Keratinocyte (primary cell): ENCODE measurements around the gene BLOC1S4. TPM values are rescaled to one million over a fixed set of nuclear protein-coding genes. Genes with fewer than 3 reads are reported as not detected.

Experiments used
- DNase-seq: peaks from one replicate; pipeline ENCODE4 v3.0.0-alpha.2; 2011; ENCODE audit warnings: low read depth, missing footprints, low spot score
- FAIRE-seq: peaks from 2 replicates; lab custom pipeline; 2011; peaks lifted over from hg19 to GRCh38; lab: Jason Lieb, UNC
- H2AFZ ChIP-seq: 2 replicates; pipeline ENCODE4 v1.6.0; 2012; ENCODE audit warnings: low read length, control low read depth, inconsistent platforms; ENCODE audit not compliant: control insufficient read depth
- H3K27ac ChIP-seq: 2 replicates; pipeline ENCODE4 v1.5.1; 2011; ENCODE audit warnings: low read length; ENCODE audit not compliant: control insufficient read depth, insufficient read depth
- H3K27me3 ChIP-seq: 3 replicates; pipeline ENCODE4 v1.6.0; 2011; ENCODE audit warnings: low read length; ENCODE audit not compliant: control insufficient read depth, insufficient read depth; ENCODE audit errors: extremely low read depth
- H3K36me3 ChIP-seq, 2 experiments: 2 replicates in 1 of 2; 3 replicates in 1 of 2; pipeline ENCODE4 v1.5.1; 2011; ENCODE audit warnings: low read length in 2 of 2, mild to moderate bottlenecking in 1 of 2; ENCODE audit not compliant: control insufficient read depth in 2 of 2, insufficient read depth in 2 of 2; ENCODE audit errors: extremely low read depth in 1 of 2
- H3K4me1 ChIP-seq: 3 replicates; pipeline ENCODE4 v1.5.1; 2011; ENCODE audit warnings: low read length; ENCODE audit not compliant: control insufficient read depth, insufficient read depth; ENCODE audit errors: extremely low read depth
- H3K4me2 ChIP-seq: 3 replicates; pipeline ENCODE4 v1.6.0; 2011; ENCODE audit warnings: low read depth, low read length; ENCODE audit not compliant: control insufficient read depth, insufficient read depth; ENCODE audit errors: extremely low read depth
- H3K4me3 ChIP-seq, 3 experiments: fragments of 200-600 bp in 1 of 3; sonication (generic) in 1 of 3; 2 replicates in 2 of 3; 3 replicates in 1 of 3; pipeline ENCODE4 v1.5.1; 2011 to 2016; ENCODE audit warnings: low read length in 3 of 3, mild to moderate bottlenecking in 3 of 3, control low read depth in 2 of 3, inconsistent platforms in 1 of 3, low read depth in 1 of 3, mixed read lengths in 1 of 3, mixed run types in 1 of 3, moderate library complexity in 1 of 3; ENCODE audit not compliant: control insufficient read depth in 2 of 3, insufficient read depth in 2 of 3; ENCODE audit errors: extremely low read depth in 1 of 3
- H3K79me2 ChIP-seq: 2 replicates; pipeline ENCODE4 v1.6.0; 2012; ENCODE audit warnings: low read length; ENCODE audit not compliant: control insufficient read depth, insufficient read depth
- H3K9ac ChIP-seq: 3 replicates; pipeline ENCODE4 v1.6.0; 2011; ENCODE audit warnings: low read length; ENCODE audit not compliant: control insufficient read depth, insufficient read depth; ENCODE audit errors: extremely low read depth
- H3K9me1 ChIP-seq: 3 replicates; pipeline ENCODE4 v1.6.0; 2011; ENCODE audit warnings: low read length; ENCODE audit not compliant: control insufficient read depth, insufficient read depth; ENCODE audit errors: extremely low read depth
- H3K9me3 ChIP-seq: 2 replicates; pipeline ENCODE4 v1.5.1; 2012; ENCODE audit warnings: low read depth, low read length; ENCODE audit not compliant: control insufficient read depth
- H4K20me1 ChIP-seq: 3 replicates; pipeline ENCODE4 v1.6.0; 2011; ENCODE audit warnings: low read length; ENCODE audit not compliant: control insufficient read depth, insufficient read depth; ENCODE audit errors: extremely low read depth
- CTCF ChIP-seq, 3 experiments: IDR thresholded peaks in 1 of 3; conservative IDR thresholded peaks in 1 of 3; optimal IDR thresholded peaks in 1 of 3; 2 replicates in 2 of 3; 3 replicates in 1 of 3; pipeline versions ENCODE3 to v1.5.1; 2011; ENCODE audit warnings: low read length in 3 of 3, mild to moderate bottlenecking in 3 of 3, moderate library complexity in 2 of 3, control low read depth in 1 of 3, inconsistent platforms in 1 of 3; ENCODE audit not compliant: insufficient read depth in 2 of 3; ENCODE audit errors: extremely low read depth in 1 of 3
- EZH2 ChIP-seq: IDR thresholded peaks from one replicate; pipeline ENCODE4 v1.6.1; 2012; ENCODE audit warnings: inconsistent platforms, mild to moderate bottlenecking, low read length, moderate library complexity
- dilution Hi-C: fragments of 300-500 bp; cut with MboI; formaldehyde crosslinking; loops from one replicate; pipeline ENCODE4 v1.7.0; 2020; ENCODE audit warnings: low sequenced_read_pairs; ENCODE audit not compliant: extremely low pct_ligation_motif_present
- polyA plus RNA-seq, 5 experiments: library from polyadenylated mRNA; depleted of rRNA in 3 of 5; stranded (reverse) in 3 of 5; stranded (forward) in 1 of 5; unstranded in 1 of 5; fragments of >200 nt; gene quantifications; 1 replicate in 1 of 5; 2 replicates in 3 of 5; 3 replicates in 1 of 5; pipeline versions ENCODE4 v1.2.1 to v1.2.3, GENCODE V29; 2011 to 2012; ENCODE audit warnings: missing spikeins in 2 of 5, low read depth in 1 of 5, low replicate concordance in 1 of 5

Gene BLOC1S4
- polyA plus RNA-seq, 1 donor (not counting 4 experiments of a cell fraction or from before 2014, with no cell fraction given) = 11.7 TPM

GRCh38 chr4:6702761-6703160 lies 13.2 kb upstream of the BLOC1S4 start:
- H3K36me3 ChIP-seq = peaks cover 3 to 7% of the 10 kb centered on the region in 2 experiments
- peaks cover 6% of the 10 kb centered on the region for H3K4me1 ChIP-seq
- no peaks in the 10 kb centered on the region for H3K27me3 ChIP-seq
- no peak overlapping the region for H2AFZ ChIP-seq
- no peak overlapping the region for H3K9ac ChIP-seq
- H3K9me1 ChIP-seq = no peaks in the 10 kb centered on the region
- H3K9me3 ChIP-seq = no peaks in the 10 kb centered on the region
- no peak for TF ChIP-seq CTCF (optimal IDR thresholded peaks at IDR 0.05 in 1 of 3, IDR thresholded peaks at IDR 0.05 in 1 of 3, conservative IDR thresholded peaks at IDR 0.05 in 1 of 3; ENCODE audit: extremely low read depth in 1 of 3, insufficient read depth in 2 of 3, low read length in 3 of 3)
- TF ChIP-seq EZH2 = no peak
- no peak overlapping the region for H3K4me2 ChIP-seq
- DNase-seq (no peak), FAIRE-seq (no peak)
- no peak overlapping the region for H3K4me3 ChIP-seq
- dilution Hi-C loops = no loop called here
- no peaks in the 10 kb centered on the region for H4K20me1 ChIP-seq
- peaks cover 32% of the 10 kb centered on the region for H3K79me2 ChIP-seq
- no peak overlapping the region for H3K27ac ChIP-seq

- H3K79me2 ChIP-seq = peaks cover 42% of the 10 kb centered on the region
- no peak for TF ChIP-seq CTCF (optimal IDR thresholded peaks at IDR 0.05 in 1 of 3, IDR thresholded peaks at IDR 0.05 in 1 of 3, conservative IDR thresholded peaks at IDR 0.05 in 1 of 3; ENCODE audit: extremely low read depth in 1 of 3, insufficient read depth in 2 of 3, low read length in 3 of 3)
- TF ChIP-seq EZH2 = no peak
Measured at GRCh38 chr4:6703786-6704185, 12.2 kb upstream of the BLOC1S4 start.

More at GRCh38 chr4:6703786-6704185, 12.2 kb upstream of the BLOC1S4 start:
- Histone ChIP-seq H3K4me3 (no peak overlapping the region), H3K27me3 (no peaks in the 10 kb centered on the region), H3K9me1 (no peaks in the 10 kb centered on the region), H4K20me1 (no peaks in the 10 kb centered on the region), H3K4me1 (peaks cover 13% of the 10 kb centered on the region), H3K27ac (no peak overlapping the region), H3K4me2 (no peak overlapping the region), H2AFZ (no peak overlapping the region), H3K36me3 (peaks cover 5 to 9% of the 10 kb centered on the region in 2 experiments), H3K9ac (no peak overlapping the region), H3K9me3 (no peaks in the 10 kb centered on the region)
- FAIRE-seq = no peak
- no peak for DNase-seq
- dilution Hi-C loops = no loop called here
